Measurements from ENCODE around the gene TPCN1.

Gene TPCN1

GRCh38 chr12:113226696-113227568 is 5.7 kb downstream of the TPCN1 start:
- DNase-seq, result no peak

GRCh38 chr12:113227686-113228391 is 6.6 kb downstream of the TPCN1 start:
- DNase-seq, result no peak

DNA sequence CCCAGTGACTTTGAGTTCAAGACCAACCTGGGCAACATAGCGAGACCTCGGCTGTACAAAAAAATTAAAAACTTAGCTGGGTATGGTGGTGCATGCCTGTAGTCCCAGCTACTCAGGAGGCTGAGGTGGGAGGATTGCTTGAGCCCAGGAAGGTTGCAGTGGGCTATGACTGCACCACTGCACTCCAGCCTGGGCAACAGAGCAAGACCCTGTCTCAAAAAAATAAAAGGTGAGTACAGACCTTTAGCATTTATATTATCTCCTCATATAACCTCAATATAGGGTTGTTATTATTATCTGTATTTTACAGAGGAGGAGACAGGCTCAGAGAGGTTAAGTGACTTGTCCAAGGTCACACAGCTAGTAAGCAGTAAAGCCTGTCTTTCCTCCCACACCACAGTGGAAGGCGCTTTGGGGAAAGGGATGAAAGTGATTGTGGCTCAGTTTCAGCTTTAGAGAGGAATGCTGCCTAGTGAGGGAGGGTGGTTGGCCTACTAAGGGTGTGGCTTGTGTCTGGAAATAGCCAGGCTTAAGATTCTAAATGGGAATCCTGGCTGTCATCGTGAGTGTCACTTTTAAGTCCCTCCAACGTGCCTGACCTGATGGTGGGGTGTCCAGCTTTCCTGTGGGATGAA is 7.2 kb downstream of the TPCN1 start:
- no peak for DNase-seq

DNA sequence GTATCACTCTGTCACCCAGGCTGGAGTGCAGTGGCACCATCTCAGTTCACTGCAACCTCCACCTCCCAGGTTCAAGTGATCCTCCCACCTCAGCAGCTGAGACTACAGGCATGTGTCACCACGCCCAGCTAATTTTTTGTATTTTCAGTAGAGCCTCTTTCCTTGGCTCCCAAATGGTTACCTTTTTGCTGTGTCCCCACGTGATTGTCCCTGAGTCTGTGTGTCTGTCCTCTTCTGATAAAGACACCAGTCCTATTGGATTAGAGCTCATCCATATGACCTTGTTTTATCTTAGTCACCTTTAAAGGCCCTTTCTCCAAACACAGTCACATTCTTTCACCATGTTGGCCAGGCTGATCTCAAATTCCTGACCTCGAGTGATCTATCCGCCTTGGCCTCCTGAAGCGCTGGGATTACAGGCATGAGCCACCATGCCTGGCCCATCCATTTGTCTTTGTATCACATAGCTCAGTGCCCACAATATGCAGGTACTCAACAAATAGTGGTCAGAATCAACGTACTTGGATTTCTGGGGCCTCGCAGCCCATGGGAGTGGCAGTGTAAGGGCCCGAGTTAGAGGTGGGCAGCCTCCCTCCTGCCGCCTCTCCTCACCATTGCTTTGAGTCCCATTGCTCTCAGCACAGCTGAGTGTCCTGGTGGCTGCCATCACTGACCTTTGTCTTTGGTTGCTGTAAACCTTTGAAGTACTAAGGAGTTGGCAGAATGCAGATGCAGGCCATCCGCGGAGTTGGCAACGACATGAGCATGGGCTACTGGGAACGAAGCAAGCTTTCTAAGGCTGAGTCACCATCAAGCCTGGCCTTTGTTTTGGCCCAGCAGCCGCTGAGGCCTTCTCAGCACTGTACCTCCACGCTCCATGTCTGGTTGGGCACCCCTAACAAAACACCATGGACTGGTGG is 9.3 kb downstream of the TPCN1 start:
- no peak for DNase-seq

DNA sequence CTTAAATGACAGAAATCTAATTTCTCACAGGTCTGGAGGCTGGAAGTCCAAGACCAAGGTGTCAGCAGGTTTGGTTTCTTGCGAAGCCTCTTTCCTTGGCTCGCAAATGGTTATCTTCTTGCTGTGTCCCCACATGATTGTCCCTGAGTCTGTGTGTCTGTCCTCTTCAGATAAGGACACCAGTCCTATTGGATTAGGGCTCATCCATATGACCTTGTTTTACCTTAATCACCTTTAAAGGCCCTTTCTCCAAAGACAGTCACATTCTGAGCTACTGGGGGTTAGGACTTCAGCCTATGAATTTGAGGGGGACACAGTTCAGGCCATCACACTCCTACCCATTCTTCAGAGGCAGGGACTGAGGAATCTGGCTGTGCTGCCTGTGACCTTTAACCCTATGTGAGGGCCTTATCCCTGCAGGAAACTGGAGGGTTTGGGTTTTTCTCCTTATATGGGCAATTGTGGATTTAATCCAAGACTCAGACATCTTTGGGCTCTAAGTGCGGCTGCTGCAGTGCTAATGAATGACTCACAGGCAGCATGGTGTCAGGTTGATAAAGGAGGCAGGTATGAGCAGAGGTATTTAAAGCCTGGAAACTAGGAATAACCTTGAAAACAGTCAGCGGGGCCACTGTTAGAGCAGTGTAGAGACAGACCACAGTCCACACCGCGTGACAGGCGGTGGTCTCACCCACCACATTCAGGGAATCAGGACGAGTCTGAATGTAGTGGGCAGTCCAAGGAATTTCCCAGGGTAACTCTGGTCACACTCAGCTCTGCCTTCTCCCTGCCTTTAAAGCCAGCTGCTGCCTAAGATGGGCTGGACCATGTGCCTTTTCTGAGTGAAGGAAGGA is 10.2 kb downstream of the TPCN1 start:
- DNase-seq, result no peak

DNA sequence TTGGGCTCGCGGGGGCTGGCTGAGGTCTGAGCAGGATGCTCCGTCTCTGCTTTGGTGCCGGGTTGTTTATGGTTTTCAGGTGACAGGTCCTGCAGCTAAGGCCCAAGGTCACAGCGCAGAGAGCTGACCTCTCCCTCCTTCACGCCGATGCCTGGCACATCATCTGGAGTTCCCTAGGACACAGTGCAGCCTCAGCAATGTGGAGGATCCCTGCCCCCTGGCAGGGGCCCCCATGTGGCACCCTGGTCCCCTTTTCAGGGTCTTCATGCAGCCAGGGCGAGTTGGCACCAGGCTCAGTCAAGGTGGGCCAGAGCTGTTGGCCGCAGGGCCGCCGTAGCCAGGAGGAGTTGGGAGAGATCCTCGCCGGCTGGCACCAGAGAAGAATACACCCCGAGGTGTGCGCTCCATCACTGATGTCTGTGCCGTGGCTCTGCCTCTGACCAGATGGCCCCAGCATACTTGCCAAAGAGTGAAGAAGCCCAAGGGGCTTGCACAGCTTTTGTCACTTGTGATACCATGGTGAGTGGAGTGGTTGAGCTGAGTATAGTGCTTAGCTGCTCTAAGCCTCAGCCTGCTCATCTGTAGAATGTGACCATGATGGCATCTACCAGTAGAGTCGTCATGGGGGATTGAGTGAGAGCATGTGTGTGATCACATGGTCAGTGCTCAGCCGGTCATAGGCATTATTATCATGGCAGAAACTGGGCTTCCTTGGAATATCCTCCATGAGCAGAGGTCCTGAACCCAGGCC is 11.0 kb downstream of the TPCN1 start:
- no peak for DNase-seq

DNA sequence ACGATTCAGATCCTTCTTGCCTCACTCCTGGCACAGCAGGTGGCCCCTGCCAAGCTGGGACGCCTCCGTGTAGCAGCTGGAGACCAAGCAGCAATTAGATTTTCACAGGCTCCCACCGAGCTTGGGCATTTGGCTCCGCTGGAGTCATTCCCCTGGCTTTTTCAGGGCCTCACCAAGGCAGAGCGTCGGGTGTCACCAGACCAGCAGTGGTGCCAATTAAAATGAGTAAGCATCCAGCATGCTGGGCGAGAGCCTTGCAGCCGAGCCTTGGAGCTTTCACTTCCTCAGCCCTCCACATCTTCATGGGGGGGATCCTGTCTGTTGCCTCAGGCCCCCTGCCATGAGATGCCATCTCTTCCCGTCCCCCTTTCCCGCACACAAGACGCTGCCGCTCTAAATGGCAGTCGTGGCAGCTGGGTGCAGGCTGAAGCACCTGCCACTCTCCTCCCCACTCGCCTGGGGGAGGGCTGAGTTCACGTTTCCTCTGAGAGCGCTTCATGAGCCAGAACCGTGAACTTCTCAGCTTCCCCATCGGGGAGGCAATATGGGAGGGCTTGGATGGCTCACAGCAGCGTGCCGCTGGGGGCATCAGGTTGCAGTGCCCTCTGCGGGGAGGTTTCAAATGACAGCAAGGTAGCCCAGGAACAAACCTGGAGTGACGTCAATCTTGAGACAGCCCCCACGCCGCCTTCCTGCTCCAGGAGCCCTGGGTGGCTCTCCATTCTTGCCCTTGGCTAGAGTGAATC is 11.7 kb downstream of the TPCN1 start:
- DNase-seq, result peak; percentile 97

DNA sequence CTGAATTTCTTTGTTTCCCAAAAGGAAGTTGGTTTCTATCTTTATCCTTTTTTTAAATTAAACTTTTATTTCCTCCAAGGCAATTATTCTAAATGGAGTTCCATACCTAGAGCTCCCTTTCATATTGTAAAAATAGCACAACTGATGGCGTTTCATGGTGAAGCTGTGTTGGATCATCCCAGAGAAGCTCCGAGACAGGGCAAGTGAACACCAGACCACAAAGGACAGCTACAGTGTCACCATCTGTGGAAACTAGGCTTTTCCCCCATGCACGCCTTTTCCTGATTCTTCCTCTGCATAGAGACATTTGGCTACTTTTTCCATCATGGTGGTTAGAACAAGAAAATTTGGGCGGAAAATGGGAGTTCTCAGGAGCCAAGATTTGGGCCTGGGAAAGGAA is 12.7 kb downstream of the TPCN1 start:
- no peak for DNase-seq

GRCh38 chr12:113234483-113234882 is 13.2 kb downstream of the TPCN1 start:
- no peak for DNase-seq

DNA sequence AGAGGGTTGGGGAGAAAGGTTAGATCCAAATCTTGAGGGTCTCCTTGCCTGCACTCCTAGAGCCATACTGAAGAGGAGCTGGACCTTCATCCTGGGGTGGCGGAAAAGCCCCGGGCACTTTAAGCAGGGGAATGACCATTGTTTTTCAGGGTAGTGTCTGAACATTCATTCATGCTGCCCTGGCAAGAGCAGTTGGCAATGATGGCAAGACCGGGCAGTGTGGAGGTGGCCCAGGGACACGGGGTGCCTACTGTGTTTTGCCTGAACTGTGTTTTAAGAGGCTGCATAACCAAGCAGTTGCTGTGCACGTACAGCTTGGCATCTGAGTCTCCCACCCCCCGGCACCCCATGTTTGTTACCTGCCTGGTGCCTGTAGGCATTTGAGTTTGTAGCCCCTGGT is 14.7 kb downstream of the TPCN1 start:
- DNase-seq, result no peak

- DNase-seq, result no peak
Measured at GRCh38 chr12:113236539-113237399, 15.5 kb downstream of the TPCN1 start.

DNA sequence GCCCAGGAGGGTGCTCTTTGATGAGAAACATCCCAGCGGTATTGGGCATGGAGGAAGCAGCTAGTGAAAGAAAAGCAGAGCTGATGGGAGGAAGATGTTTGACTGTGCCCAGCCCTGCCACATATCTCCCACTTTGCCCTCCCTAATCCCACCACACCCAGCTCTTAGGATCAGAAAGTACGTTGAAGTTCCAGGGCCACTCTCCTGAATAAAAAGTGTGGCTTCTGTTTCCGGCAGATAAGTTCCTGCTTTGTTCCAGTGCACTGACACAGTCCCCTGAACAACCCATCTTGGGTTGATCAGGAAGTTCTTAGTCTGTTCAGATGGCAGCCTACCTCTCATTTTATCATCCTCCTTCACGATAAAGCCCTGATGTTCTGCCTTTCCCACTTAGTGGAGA is 16.5 kb downstream of the TPCN1 start:
- DNase-seq, result no peak

GRCh38 chr12:113238309-113238708 is 17.0 kb downstream of the TPCN1 start:
- no peak for DNase-seq

GRCh38 chr12:113239288-113239771 is 18.1 kb downstream of the TPCN1 start:
- DNase-seq, result no peak

DNA sequence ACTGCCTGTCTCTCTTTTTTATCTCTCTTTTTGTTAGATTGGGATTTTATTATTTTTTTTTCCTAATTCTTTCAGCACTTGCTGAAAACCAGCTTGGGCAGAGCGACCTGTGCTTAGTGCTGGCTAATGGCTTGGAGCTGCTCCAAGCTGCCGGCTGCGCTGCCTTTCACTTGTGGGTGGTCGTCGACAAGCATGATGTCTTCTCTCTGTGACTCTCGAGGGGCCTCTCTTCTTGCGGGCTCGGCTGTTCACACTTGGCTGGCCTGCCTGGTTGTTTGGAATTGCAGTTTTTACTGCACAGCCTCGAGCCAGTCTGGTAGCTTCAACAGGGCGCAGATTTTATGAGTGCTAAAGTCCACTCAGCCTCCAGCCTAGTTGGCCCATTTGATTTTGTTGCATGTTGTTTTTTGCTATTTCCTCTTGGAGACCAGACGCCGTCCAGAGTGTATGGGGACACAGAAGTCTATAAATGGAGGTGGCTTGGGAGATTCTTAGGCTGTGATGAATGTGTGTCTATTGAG is 18.6 kb downstream of the TPCN1 start:
- no peak for DNase-seq

- no peak for DNase-seq
Measured at GRCh38 chr12:113240395-113240794, 19.1 kb downstream of the TPCN1 start.

GRCh38 chr12:113241191-113242025 is 20.1 kb downstream of the TPCN1 start:
- DNase-seq, result peak; percentile 98

DNA sequence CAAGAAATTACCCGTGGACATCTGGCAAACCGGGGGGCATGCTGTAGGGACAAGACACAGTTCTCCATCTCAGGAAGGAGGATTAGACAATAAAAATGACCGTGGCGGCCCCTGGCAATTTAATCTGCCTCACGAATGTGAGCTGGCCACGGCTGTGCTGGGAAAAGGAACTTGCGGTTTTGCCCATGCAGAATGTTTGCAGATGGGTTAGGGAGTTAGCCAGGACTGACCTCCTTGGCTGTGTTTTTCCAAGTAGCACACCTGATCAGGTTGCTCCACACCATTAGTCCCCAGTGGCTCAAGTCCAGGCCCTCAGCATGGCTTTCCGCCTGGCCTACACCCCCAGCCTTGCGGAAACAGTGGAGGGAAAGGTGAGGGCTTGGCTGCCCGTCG is 20.8 kb downstream of the TPCN1 start:
- peak; percentile 75 for DNase-seq
